H1 (cell line): ENCODE measurements around the gene BACE2. TPM values are rescaled to one million over a fixed set of nuclear protein-coding genes. Genes with fewer than 3 reads are reported as not detected.

Source experiments
- POU5F1 ChIP-seq: IDR thresholded peaks from 2 replicates; pipeline ENCODE4 v1.6.1; 2011; ENCODE audit warnings: low read depth, mild to moderate bottlenecking, low read length, moderate library complexity
- polyA plus RNA-seq, 7 experiments: library from polyadenylated mRNA; depleted of rRNA in 3 of 7; stranded (reverse) in 5 of 7; unstranded in 2 of 7; fragments of >200 nt in 5 of 7; fragments of 200-250 nt in 2 of 7; gene quantifications; 1 replicate in 5 of 7; 2 replicates in 1 of 7; 4 replicates in 1 of 7; pipeline versions ENCODE4 v1.2.1 to v1.2.3, GENCODE V29; 2011 to 2013; ENCODE audit warnings: missing spikeins in 2 of 7, mixed read lengths in 2 of 7
- total RNA-seq: library from RNA; stranded (reverse); fragmentation: NEBNext Ultra II Directional; extraction: Animal tissue kit (Norgen Biotek cat#: 25700); gene quantifications from 2 replicates; pipeline ENCODE4 v1.2.1, GENCODE V29; 2021
- TF ChIP-seq, protein P1 (sequence below): fragments of 300-600 bp; sonication (generic); IDR thresholded peaks from 2 replicates; pipeline ENCODE4 v1.7.1; 2012; ENCODE audit warnings: low read length, moderate library complexity, mild to moderate bottlenecking, inconsistent platforms; ENCODE audit not compliant: insufficient replicate concordance

Gene BACE2
- total and polyA plus RNA-seq, 2 of the 8 experiments (the other 6 are each of a cell fraction or from before 2014, with no cell fraction given) = 8.1 to 10.9 TPM

DNA sequence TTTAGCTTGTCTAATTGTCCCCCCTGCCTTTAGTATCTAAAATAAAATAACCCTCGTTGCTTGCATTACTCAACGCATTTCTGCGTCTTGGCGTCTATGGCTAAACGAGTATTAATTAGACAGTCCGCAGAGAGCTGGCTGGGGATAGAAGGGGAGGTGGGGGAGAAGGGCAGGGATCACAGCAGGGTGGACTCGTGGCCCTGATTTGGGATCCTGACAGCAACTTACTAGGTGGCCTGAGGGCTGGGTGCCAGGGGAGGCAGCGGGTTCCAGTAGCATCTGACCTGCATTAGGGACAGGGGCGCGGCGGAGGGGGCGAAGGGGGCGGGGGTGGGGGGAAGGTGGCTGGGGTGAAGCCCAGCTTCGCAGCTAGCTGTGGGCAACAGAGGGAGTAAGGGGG lies 1.1 kb upstream of the BACE2 start (continued):
- TF ChIP-seq, protein P1, sequence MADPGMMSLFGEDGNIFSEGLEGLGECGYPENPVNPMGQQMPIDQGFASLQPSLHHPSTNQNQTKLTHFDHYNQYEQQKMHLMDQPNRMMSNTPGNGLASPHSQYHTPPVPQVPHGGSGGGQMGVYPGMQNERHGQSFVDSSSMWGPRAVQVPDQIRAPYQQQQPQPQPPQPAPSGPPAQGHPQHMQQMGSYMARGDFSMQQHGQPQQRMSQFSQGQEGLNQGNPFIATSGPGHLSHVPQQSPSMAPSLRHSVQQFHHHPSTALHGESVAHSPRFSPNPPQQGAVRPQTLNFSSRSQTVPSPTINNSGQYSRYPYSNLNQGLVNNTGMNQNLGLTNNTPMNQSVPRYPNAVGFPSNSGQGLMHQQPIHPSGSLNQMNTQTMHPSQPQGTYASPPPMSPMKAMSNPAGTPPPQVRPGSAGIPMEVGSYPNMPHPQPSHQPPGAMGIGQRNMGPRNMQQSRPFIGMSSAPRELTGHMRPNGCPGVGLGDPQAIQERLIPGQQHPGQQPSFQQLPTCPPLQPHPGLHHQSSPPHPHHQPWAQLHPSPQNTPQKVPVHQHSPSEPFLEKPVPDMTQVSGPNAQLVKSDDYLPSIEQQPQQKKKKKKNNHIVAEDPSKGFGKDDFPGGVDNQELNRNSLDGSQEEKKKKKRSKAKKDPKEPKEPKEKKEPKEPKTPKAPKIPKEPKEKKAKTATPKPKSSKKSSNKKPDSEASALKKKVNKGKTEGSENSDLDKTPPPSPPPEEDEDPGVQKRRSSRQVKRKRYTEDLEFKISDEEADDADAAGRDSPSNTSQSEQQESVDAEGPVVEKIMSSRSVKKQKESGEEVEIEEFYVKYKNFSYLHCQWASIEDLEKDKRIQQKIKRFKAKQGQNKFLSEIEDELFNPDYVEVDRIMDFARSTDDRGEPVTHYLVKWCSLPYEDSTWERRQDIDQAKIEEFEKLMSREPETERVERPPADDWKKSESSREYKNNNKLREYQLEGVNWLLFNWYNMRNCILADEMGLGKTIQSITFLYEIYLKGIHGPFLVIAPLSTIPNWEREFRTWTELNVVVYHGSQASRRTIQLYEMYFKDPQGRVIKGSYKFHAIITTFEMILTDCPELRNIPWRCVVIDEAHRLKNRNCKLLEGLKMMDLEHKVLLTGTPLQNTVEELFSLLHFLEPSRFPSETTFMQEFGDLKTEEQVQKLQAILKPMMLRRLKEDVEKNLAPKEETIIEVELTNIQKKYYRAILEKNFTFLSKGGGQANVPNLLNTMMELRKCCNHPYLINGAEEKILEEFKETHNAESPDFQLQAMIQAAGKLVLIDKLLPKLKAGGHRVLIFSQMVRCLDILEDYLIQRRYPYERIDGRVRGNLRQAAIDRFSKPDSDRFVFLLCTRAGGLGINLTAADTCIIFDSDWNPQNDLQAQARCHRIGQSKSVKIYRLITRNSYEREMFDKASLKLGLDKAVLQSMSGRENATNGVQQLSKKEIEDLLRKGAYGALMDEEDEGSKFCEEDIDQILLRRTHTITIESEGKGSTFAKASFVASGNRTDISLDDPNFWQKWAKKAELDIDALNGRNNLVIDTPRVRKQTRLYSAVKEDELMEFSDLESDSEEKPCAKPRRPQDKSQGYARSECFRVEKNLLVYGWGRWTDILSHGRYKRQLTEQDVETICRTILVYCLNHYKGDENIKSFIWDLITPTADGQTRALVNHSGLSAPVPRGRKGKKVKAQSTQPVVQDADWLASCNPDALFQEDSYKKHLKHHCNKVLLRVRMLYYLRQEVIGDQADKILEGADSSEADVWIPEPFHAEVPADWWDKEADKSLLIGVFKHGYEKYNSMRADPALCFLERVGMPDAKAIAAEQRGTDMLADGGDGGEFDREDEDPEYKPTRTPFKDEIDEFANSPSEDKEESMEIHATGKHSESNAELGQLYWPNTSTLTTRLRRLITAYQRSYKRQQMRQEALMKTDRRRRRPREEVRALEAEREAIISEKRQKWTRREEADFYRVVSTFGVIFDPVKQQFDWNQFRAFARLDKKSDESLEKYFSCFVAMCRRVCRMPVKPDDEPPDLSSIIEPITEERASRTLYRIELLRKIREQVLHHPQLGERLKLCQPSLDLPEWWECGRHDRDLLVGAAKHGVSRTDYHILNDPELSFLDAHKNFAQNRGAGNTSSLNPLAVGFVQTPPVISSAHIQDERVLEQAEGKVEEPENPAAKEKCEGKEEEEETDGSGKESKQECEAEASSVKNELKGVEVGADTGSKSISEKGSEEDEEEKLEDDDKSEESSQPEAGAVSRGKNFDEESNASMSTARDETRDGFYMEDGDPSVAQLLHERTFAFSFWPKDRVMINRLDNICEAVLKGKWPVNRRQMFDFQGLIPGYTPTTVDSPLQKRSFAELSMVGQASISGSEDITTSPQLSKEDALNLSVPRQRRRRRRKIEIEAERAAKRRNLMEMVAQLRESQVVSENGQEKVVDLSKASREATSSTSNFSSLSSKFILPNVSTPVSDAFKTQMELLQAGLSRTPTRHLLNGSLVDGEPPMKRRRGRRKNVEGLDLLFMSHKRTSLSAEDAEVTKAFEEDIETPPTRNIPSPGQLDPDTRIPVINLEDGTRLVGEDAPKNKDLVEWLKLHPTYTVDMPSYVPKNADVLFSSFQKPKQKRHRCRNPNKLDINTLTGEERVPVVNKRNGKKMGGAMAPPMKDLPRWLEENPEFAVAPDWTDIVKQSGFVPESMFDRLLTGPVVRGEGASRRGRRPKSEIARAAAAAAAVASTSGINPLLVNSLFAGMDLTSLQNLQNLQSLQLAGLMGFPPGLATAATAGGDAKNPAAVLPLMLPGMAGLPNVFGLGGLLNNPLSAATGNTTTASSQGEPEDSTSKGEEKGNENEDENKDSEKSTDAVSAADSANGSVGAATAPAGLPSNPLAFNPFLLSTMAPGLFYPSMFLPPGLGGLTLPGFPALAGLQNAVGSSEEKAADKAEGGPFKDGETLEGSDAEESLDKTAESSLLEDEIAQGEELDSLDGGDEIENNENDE = no peak
- no peak for TF ChIP-seq POU5F1
